Fibroblast of lung (primary cell): ENCODE results near the gene ODAD3. TPM values are rescaled to one million over a fixed set of nuclear protein-coding genes. Genes with fewer than 3 reads are reported as not detected.
"Not testable (repeated sequence)": the region's sequence is repeated elsewhere in the genome, so short reads cannot be mapped to it uniquely, and the experiment has no call there.

ENCODE experiments used
- DNase-seq, 2 donors: peaks; one replicate each; pipeline versions ENCODE4 v3.0.0 to v3.0.0-alpha.2; 2010; ENCODE audit warnings: low read depth in 2 of 2
- H2AFZ ChIP-seq: 2 replicates; pipeline ENCODE4 v1.5.1; 2012; ENCODE audit warnings: low read length, control low read depth, inconsistent platforms
- H3K27ac ChIP-seq: 2 replicates; pipeline ENCODE4 v1.5.1; 2011; ENCODE audit warnings: low read length, control low read depth; ENCODE audit not compliant: insufficient read depth
- H3K27me3 ChIP-seq: 2 replicates; pipeline ENCODE4 v1.5.1; 2011; ENCODE audit warnings: mild to moderate bottlenecking, low read length; ENCODE audit not compliant: control insufficient read depth, insufficient read depth
- H3K36me3 ChIP-seq: 2 replicates; pipeline ENCODE4 v1.5.1; 2011; ENCODE audit warnings: low read length; ENCODE audit not compliant: control insufficient read depth, insufficient read depth
- H3K4me1 ChIP-seq: 2 replicates; pipeline ENCODE4 v1.5.1; 2011; ENCODE audit warnings: low read length; ENCODE audit not compliant: control insufficient read depth, insufficient read depth; ENCODE audit errors: extremely low read depth
- H3K4me2 ChIP-seq: 2 replicates; pipeline ENCODE4 v1.5.1; 2011; ENCODE audit warnings: low read length, control low read depth; ENCODE audit not compliant: insufficient read depth; ENCODE audit errors: extremely low read depth
- H3K4me3 ChIP-seq, 4 experiments: fragments of 200-600 bp in 1 of 4; sonication (generic) in 1 of 4; replicated peaks in 1 of 4; 2 replicates each; pipeline ENCODE4 v1.5.1; 2011 to 2016; ENCODE audit warnings: low read length in 4 of 4, low read depth in 3 of 4, mild to moderate bottlenecking in 3 of 4, control low read depth in 2 of 4, inconsistent platforms in 1 of 4, mixed read lengths in 1 of 4; ENCODE audit not compliant: insufficient read depth in 1 of 4; ENCODE audit errors: control extremely low read depth in 1 of 4
- H3K79me2 ChIP-seq: 2 replicates; pipeline ENCODE4 v1.5.1; 2012; ENCODE audit warnings: mild to moderate bottlenecking, low read length, inconsistent platforms; ENCODE audit not compliant: control insufficient read depth, insufficient read depth
- H3K9ac ChIP-seq: 2 replicates; pipeline ENCODE4 v1.5.1; 2011; ENCODE audit warnings: mild to moderate bottlenecking, low read length, control low read depth; ENCODE audit not compliant: insufficient read depth
- H3K9me3 ChIP-seq: 2 replicates; pipeline ENCODE4 v1.5.1; 2012; ENCODE audit warnings: low read depth, low read length; ENCODE audit not compliant: control insufficient read depth, insufficient read depth
- H4K20me1 ChIP-seq: 2 replicates; pipeline ENCODE4 v1.5.1; 2011; ENCODE audit warnings: low read length; ENCODE audit not compliant: control insufficient read depth, insufficient read depth; ENCODE audit errors: extremely low read depth
- CTCF ChIP-seq, 2 donors: IDR thresholded peaks in 1 of 2; conservative IDR thresholded peaks in 1 of 2; 1 replicate in 1 of 2; 2 replicates in 1 of 2; pipeline ENCODE4 v1.5.1; 2011 to 2012; ENCODE audit warnings: low read length in 2 of 2, control low read depth in 1 of 2, inconsistent platforms in 1 of 2, low read depth in 1 of 2, mild to moderate bottlenecking in 1 of 2
- EZH2 ChIP-seq: IDR thresholded peaks from 2 replicates; pipeline ENCODE4 v1.5.1; 2012; ENCODE audit warnings: low read length, control low read depth, mild to moderate bottlenecking; ENCODE audit errors: missing control alignments
- polyA plus RNA-seq, 2 donors: library from polyadenylated mRNA; depleted of rRNA in 1 of 2; stranded (reverse) in 1 of 2; unstranded in 1 of 2; fragments of >200 nt; gene quantifications; 2 replicates each; pipeline ENCODE4 v1.2.1, GENCODE V29; 2011 to 2012; ENCODE audit warnings: missing spikeins in 1 of 2
- total RNA-seq: library from RNA; depleted of rRNA; stranded (reverse); fragments of >200 nt; gene quantifications from 2 replicates; pipeline ENCODE4 v1.2.1, GENCODE V29; 2014

Gene ODAD3
- total and polyA plus RNA-seq, 2 donors (not counting 1 experiment from before 2014, with no cell fraction given): 0.32 to 0.66 TPM

GRCh38 chr19:11475861-11476260 lies 40.9 kb upstream of the ODAD3 start:
- Histone ChIP-seq H3K9ac (no peak overlapping the region), H3K4me3 (no peak overlapping the region), H3K9me3 (no peaks in the 10 kb centered on the region), H3K4me1 (no peaks in the 10 kb centered on the region), H2AFZ (no peak overlapping the region), H4K20me1 (no peaks in the 10 kb centered on the region), H3K79me2 (no peaks in the 10 kb centered on the region), H3K36me3 (no peaks in the 10 kb centered on the region), H3K27ac (no peak overlapping the region), H3K4me2 (no peak overlapping the region), H3K27me3 (peaks cover 15% of the 10 kb centered on the region)
- TF ChIP-seq CTCF (conservative IDR thresholded peaks at IDR 0.05 in 1 of 2, IDR thresholded peaks at IDR 0.05 in 1 of 2; ENCODE audit: low read depth in 1 of 2, low read length in 2 of 2): no peak
- no peak for TF ChIP-seq EZH2
- DNase-seq: no peak

GRCh38 chr19:11475343-11475742 lies 40.4 kb upstream of the ODAD3 start:
- not testable (repeated sequence) for H3K4me1 ChIP-seq, H3K27ac ChIP-seq, H3K4me3 ChIP-seq, H4K20me1 ChIP-seq, H3K9me3 ChIP-seq, H3K9ac ChIP-seq, H3K4me2 ChIP-seq, H3K36me3 ChIP-seq, H3K79me2 ChIP-seq, DNase-seq, H2AFZ ChIP-seq
- H3K27me3 ChIP-seq: peaks cover 11% of the 10 kb centered on the region

DNA sequence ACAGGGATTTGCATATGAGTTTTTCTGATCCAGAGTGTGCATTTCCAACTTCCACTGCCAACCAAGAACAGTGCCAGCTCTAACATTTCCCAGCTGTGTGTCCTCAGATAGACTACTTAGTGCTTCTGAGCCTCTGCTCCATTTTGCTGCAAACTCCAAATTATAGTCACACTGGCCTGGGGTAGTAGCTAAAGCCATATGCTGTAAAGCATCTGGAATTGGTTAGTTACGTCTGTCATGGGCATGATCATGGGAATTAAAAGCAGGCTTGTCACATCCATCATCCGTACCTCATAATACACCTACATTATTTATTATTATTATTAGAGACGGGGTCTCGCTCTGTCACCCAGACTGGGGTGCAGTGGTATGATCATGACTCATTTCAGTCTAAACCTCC lies 38.8 kb upstream of the ODAD3 start:
- Histone ChIP-seq H4K20me1 (no peaks in the 10 kb centered on the region), H3K4me3 (no peak overlapping the region), H3K9me3 (no peaks in the 10 kb centered on the region), H3K9ac (no peak overlapping the region), H3K79me2 (no peaks in the 10 kb centered on the region), H3K36me3 (no peaks in the 10 kb centered on the region), H3K27me3 (peaks cover 2% of the 10 kb centered on the region), H3K27ac (no peak overlapping the region), H2AFZ (no peak overlapping the region), H3K4me1 (no peaks in the 10 kb centered on the region), H3K4me2 (no peak overlapping the region)
- no peak for DNase-seq
- TF ChIP-seq EZH2: no peak
- no peak for TF ChIP-seq CTCF (conservative IDR thresholded peaks at IDR 0.05 in 1 of 2, IDR thresholded peaks at IDR 0.05 in 1 of 2; ENCODE audit: low read depth in 1 of 2, low read length in 2 of 2)

DNA sequence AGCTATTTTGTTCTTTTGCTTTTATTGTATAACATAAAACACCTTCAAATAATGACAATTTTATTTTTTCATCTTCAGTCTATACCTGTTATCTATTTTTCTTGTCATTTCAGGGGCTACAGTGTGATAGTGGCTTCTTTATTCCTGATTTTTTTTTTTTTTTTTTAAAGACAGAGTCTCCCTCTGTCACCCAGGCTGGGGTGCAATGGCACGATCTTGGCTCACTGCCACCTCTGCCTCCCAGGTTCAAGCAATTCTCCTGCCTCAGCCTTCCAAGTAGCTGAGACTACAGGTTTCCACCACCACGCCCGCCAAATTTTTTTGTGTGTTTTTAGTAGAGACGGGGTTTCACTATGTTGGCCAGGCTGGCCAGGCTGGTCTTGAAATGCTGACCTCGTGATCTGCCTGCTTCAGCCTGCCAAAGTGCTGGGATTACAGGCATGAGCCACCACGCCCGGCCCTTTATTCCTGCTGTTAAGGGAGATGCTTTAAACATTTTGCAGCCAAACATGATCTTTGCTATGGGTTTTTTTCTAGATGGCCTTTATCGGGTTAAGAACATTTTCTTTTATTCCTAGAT lies 33.4 kb upstream of the ODAD3 start:
- not testable (repeated sequence) for H3K4me2 ChIP-seq, H3K4me1 ChIP-seq, H3K79me2 ChIP-seq, H2AFZ ChIP-seq, H3K36me3 ChIP-seq, H3K9me3 ChIP-seq, H4K20me1 ChIP-seq, H3K9ac ChIP-seq, DNase-seq, H3K27me3 ChIP-seq, H3K4me3 ChIP-seq, H3K27ac ChIP-seq
